Kidney (tissue), 14 donors: Measurements from ENCODE around the gene ZNF609. TPM values are rescaled to one million over a fixed set of nuclear protein-coding genes. Genes with fewer than 3 reads are reported as not detected.
"Not testable (repeated sequence)": the region's sequence is repeated elsewhere in the genome, so short reads cannot be mapped to it uniquely, and the experiment has no call there.

Experiments used
- DNase-seq, 5 donors: peaks; one replicate each; pipeline ENCODE4 v3.0.0-alpha.2; 2013 to 2020
- FAIRE-seq: peaks from 2 replicates; lab custom pipeline; 2012; peaks lifted over from hg19 to GRCh38; lab: Jason Lieb, UNC
- H3K27ac ChIP-seq, 2 donors: one replicate each; pipeline ENCODE4 v1.7.0; 2013; ENCODE audit warnings: low read depth in 2 of 2, low read length in 2 of 2, inconsistent platforms in 1 of 2
- H3K27me3 ChIP-seq: one replicate; pipeline ENCODE4 v1.7.1; 2013; ENCODE audit warnings: low read length, inconsistent platforms; ENCODE audit not compliant: control insufficient read depth, insufficient read depth
- H3K36me3 ChIP-seq, 3 donors: one replicate each; pipeline versions ENCODE4 v1.7.0 to v1.7.1; 2013; ENCODE audit warnings: low read length in 3 of 3, control low read depth in 1 of 3, inconsistent platforms in 1 of 3; ENCODE audit not compliant: insufficient read depth in 3 of 3, control insufficient read depth in 2 of 3
- H3K4me1 ChIP-seq, 3 donors: one replicate each; pipeline versions ENCODE4 v1.7.0 to v1.7.1; 2013; ENCODE audit warnings: low read length in 3 of 3, inconsistent platforms in 1 of 3, low read depth in 1 of 3; ENCODE audit not compliant: control insufficient read depth in 2 of 3, insufficient read depth in 2 of 3
- H3K4me3 ChIP-seq, 3 donors: one replicate each; pipeline versions ENCODE4 v1.7.0 to v1.8.1; 2013; ENCODE audit warnings: low read length in 3 of 3, control low read depth in 1 of 3, inconsistent platforms in 1 of 3
- H3K9ac ChIP-seq, 3 donors: one replicate each; pipeline versions ENCODE4 v1.7.0 to v1.7.1; 2013; ENCODE audit warnings: low read length in 3 of 3, control low read depth in 1 of 3, inconsistent platforms in 1 of 3
- H3K9me3 ChIP-seq, 3 donors: one replicate each; pipeline versions ENCODE4 v1.7.0 to v1.7.1; 2013; ENCODE audit warnings: low read length in 3 of 3, control low read depth in 1 of 3, inconsistent platforms in 1 of 3; ENCODE audit not compliant: control insufficient read depth in 2 of 3, insufficient read depth in 1 of 3
- CTCF ChIP-seq: IDR thresholded peaks from 3 replicates; pipeline ENCODE4 v1.5.1; 2012; ENCODE audit warnings: mild to moderate bottlenecking, moderate library complexity, borderline replicate concordance; ENCODE audit not compliant: insufficient read depth; ENCODE audit errors: extremely low read depth
- intact Hi-C: fragments of 100-400 bp; cut with DNase I; formaldehyde crosslinking; loops from one replicate; pipeline ENCODE4 v1.11.1; 2022
- polyA plus RNA-seq: library from polyadenylated mRNA; stranded (reverse); fragments of 350-450 nt; fragmentation: Illumina TruSeq; extraction: RNeasy Lipid Tissue Mini Kit (QIAGEN cat#74804); gene quantifications from one replicate; pipeline ENCODE4 v1.2.3, GENCODE V29; 2014; ENCODE audit warnings: low read depth, low replicate concordance; ENCODE audit not compliant: insufficient read depth
- total RNA-seq: library from RNA; stranded (reverse); fragmentation: NEBNext Ultra II Directional; extraction: Animal tissue kit (Norgen Biotek cat#: 25700); gene quantifications from one replicate; pipeline ENCODE4 v1.2.1, GENCODE V29; 2021
- donor health status: control.
- donor health status: control.
- donor health status: control.
- donor health status: control.
- donor health status: control.
- donor health status: DM: yes; HTN: yes; CAD: no.
- donor health status: Normal renal cell carcinoma (clear cell type).

ZNF609 gene
- total and polyA plus RNA-seq, 2 donors from 2014 or later, result 3.1 to 37.2 TPM

GRCh38 chr15:64643685-64644084, 183.3 kb downstream of the ZNF609 start:
- Histone ChIP-seq H3K4me3 (no peak overlapping the region), H3K9me3 (no peaks in the 10 kb centered on the region), H3K27ac (no peak overlapping the region), H3K4me1 (peaks cover 2 to 12% (median 3%) of the 10 kb centered on the region in 3 donors), H3K36me3 (no peaks in the 10 kb centered on the region), H3K9ac (no peak overlapping the region), H3K27me3 (no peaks in the 10 kb centered on the region)
- intact Hi-C loops, result no loop called here
- no peak for TF ChIP-seq CTCF
- DNase-seq (no peak), FAIRE-seq (no peak)

DNA sequence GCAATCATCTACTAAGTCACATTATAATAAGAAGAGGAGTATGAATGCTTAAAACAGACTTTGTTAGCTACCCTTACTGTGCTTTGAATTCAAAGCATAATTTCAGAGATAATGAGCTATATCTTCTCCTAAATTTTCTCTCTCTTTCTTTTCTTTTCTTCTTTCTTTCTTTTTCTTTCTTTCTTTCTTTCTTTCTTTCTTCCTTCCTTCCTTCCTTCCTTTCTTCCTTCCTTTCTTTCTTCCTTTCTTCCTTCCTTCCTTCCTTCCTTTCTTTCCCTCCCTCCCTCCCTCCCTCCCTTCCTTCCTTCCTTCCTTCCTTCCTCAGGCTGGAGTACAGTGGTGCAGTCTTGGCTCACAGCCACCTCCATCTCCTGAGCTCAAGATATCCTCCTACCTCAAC, 184.4 kb downstream of the ZNF609 start:
- H3K4me1 ChIP-seq, FAIRE-seq, intact Hi-C loops, H3K36me3 ChIP-seq, H3K4me3 ChIP-seq, H3K27ac ChIP-seq, DNase-seq, H3K27me3 ChIP-seq, H3K9ac ChIP-seq, H3K9me3 ChIP-seq: not testable (repeated sequence)

DNA sequence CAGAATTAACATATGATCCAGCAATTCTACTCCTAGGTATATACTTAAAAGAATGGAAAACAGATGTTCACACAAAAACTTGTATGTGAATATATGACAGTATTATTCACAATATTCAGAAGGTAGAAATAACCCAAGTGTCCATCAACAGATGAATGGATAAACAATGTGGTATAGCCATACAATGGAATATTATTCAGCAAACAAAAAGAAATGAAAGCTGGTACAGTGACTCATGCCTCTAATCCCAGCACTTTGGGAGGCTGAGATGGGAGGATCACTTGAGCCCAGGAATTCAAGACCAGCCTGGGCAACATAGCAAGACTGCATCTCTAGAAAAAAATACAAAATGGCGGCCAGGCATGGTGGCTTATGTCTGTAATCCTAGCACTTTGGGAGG, 185.6 kb downstream of the ZNF609 start:
- DNase-seq (no peak), FAIRE-seq (no peak)
- peaks cover 2 to 6% (median 3%) of the 10 kb centered on the region in 3 donors for H3K4me1 ChIP-seq
- H3K9me3 ChIP-seq, result no peaks in the 10 kb centered on the region
- TF ChIP-seq CTCF, result no peak
- H3K4me3 ChIP-seq, result no peak overlapping the region
- no peaks in the 10 kb centered on the region for H3K27me3 ChIP-seq
- H3K9ac ChIP-seq, result no peak overlapping the region
- no peaks in the 10 kb centered on the region for H3K36me3 ChIP-seq
- intact Hi-C loops, result no loop called here
- H3K27ac ChIP-seq, result no peak overlapping the region

DNA sequence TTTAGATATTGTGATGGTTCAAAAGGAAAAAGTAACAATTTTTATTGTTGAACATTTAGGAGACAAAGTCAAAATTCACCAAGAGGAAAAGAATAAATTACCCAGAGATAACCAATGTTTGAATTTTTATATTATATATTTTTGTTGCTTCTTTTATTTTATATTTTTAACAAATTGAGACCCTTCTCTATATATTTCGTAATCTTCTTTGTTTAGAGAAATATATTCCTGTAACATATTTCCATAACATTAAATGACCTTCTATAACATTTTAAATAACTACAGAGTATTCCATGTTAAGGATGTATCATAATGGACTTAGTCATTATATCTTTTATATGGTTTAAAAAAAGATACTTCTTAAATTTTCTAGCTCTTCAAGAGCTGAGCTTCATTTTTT, 187.0 kb downstream of the ZNF609 start:
- intact Hi-C loops, result no loop called here

More for the DNA sequence above, 187.0 kb downstream of the ZNF609 start:
- Histone ChIP-seq H3K9ac (no peak overlapping the region), H3K27ac (no peak overlapping the region), H3K4me1 (peaks cover 5 to 6% (median 5%) of the 10 kb centered on the region in 3 donors), H3K4me3 (no peak overlapping the region), H3K36me3 (no peaks in the 10 kb centered on the region), H3K27me3 (no peaks in the 10 kb centered on the region), H3K9me3 (no peaks in the 10 kb centered on the region)
- DNase-seq (no peak), FAIRE-seq (peak; percentile 35)
- no peak for TF ChIP-seq CTCF
